ENCODE results near the gene MMEL1.
A peak's percentile ranks its signal among the peaks of the same experiment; 100 is the strongest.

The MMEL1 gene

DNA sequence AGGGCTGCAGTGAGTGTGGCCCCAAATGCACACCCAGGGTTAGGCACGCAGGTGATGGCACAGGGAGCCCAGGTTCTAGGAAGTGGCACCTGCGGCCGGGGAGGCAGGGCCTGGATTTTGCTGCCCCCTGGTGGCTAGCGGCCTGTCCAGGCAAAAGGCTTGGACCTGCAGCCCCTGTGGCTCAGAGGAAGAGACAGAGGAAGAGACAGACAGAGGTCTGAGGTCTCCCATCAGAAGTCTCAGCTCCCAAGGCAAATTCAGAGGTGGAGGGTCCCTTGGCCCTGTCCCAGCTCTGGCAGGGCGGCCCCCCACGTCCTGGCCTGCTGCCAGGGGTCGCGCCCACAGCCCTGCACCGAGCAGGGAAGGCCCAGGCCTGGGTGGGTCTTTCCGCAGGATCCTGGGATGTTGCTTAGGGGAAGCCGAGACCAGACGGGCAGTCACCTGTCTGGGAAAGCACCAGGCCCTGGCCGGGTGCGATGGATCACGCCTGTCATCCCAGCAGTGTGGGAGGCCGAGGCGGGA, 84.7 kb downstream of the MMEL1 start:
- H3K27ac ChIP-seq (ENCODE audit: insufficient read depth, low read depth, low read length, poor library complexity, severe bottlenecking) = peak overlapping the region; percentile 3
- no peaks in the 10 kb centered on the region for H3K36me3 ChIP-seq (ENCODE audit: control insufficient read depth, insufficient read depth, low read length)
- H3K4me3 ChIP-seq (ENCODE audit: insufficient read depth, low read depth, low read length) = peak overlapping the region; percentile 56
- 43 to 45% methylated on average over 17 of the region's 17 CpGs for WGBS, 2 experiments
- peaks cover 48% of the 10 kb centered on the region for H3K4me1 ChIP-seq (ENCODE audit: control insufficient read depth, insufficient read depth, low read length)
- no peaks in the 10 kb centered on the region for H3K27me3 ChIP-seq (ENCODE audit: control insufficient read depth, insufficient read depth, low read length, poor library complexity, severe bottlenecking)
- H3K9me3 ChIP-seq (ENCODE audit: control insufficient read depth, low read length) = no peaks in the 10 kb centered on the region

DNA sequence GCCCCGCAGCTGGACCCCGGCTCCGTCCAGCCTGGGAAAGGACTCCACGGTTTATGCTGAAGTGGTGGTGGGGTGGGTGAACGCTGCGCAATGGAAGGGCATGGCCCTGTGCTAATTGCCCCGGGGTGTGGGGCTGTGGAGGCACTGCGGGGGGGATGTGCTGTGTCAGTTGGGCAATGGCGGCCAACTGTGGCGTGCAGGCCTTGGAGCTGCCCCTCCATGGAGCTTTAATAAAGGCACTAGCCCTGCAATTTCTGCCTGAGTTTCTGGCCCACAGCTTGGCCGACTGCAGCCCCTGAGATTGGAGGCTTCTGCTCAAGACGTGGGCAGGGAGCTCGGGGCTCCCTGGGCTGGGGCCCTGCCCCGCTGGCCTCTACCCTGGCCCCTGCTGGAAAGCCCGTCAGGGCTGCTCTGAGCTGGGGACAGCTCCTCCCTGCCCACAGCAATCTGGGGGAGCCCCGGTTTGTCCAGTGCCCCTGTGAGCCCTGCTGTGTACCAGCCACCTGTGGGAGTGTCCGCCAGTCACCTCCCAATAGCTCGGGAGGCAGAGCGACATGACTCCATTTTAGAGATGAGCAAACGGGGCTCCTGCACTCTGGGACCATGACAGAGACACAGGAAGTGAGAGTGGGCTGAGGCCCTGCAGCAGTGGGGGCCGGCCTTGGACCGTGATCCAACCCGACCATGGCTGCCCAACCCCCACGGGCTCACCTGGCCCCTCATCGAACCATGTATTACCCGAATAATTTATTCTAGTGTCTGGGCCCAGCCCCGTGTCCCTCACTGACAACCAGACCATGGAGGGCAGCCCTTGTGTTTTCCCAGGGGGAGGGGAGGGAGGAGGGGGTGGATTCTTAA, 85.4 kb downstream of the MMEL1 start:
- H3K36me3 ChIP-seq (ENCODE audit: control insufficient read depth, insufficient read depth, low read length) = no peaks in the 10 kb centered on the region
- peaks cover 55% of the 10 kb centered on the region for H3K4me1 ChIP-seq (ENCODE audit: control insufficient read depth, insufficient read depth, low read length)
- no peaks in the 10 kb centered on the region for H3K9me3 ChIP-seq (ENCODE audit: control insufficient read depth, low read length)
- peak overlapping the region; percentile 56 for H3K4me3 ChIP-seq (ENCODE audit: insufficient read depth, low read depth, low read length)
- no peaks in the 10 kb centered on the region for H3K27me3 ChIP-seq (ENCODE audit: control insufficient read depth, insufficient read depth, low read length, poor library complexity, severe bottlenecking)
- WGBS, 2 experiments = 12 to 13% methylated on average over 27 of the region's 27 CpGs
- H3K27ac ChIP-seq (ENCODE audit: insufficient read depth, low read depth, low read length, poor library complexity, severe bottlenecking) = peak overlapping the region; percentile 87

DNA sequence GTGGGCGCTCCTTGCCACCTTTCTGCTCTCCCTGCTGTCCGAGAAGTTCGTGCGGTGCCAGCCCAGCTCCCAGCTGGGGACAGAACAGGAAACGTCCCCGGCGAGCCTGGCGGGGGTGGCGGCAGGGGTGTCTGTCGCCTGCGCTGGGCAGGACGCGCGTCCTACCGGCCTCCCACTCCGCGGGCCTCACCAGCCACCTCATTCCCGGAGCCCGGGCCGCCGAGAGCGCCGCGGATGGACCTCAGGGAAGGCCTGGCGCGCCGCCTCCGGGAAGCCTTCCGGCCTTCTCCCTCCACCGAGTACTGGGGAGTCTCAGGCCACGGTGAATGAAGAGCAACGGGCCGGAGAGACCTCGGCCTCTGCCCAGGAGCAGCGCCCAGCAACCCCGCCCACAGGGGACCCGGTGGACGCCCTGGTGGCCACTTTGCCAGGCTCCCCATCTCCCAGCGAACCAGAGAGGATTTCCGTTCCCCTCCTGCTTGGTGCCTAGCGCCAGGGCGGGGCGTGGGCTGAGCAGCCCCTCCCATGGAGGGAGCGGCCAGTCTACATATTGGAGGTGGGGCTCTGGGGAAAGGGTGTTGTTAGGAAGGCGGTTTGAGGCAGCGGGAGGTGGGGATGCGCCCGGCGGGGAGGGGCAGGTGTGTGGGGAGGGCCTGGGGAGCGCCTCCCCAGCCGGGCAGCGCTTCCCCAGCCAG, 86.2 kb downstream of the MMEL1 start:
- 0 to 1% methylated on average over 52 of the region's 52 CpGs for WGBS, 2 experiments
- H3K4me3 ChIP-seq (ENCODE audit: insufficient read depth, low read depth, low read length) = peak overlapping the region; percentile 56
- peaks cover 60% of the 10 kb centered on the region for H3K4me1 ChIP-seq (ENCODE audit: control insufficient read depth, insufficient read depth, low read length)
- H3K9me3 ChIP-seq (ENCODE audit: control insufficient read depth, low read length) = no peaks in the 10 kb centered on the region
- H3K27me3 ChIP-seq (ENCODE audit: control insufficient read depth, insufficient read depth, low read length, poor library complexity, severe bottlenecking) = no peaks in the 10 kb centered on the region
- H3K27ac ChIP-seq (ENCODE audit: insufficient read depth, low read depth, low read length, poor library complexity, severe bottlenecking) = peak overlapping the region; percentile 87
- no peaks in the 10 kb centered on the region for H3K36me3 ChIP-seq (ENCODE audit: control insufficient read depth, insufficient read depth, low read length)

GRCh38 chr1:2545754-2546514, 86.9 kb downstream of the MMEL1 start:
- 2% methylated on average over 36 to 37 of the region's 43 CpGs for WGBS, 2 experiments
- Histone ChIP-seq H3K4me3 (ENCODE audit: insufficient read depth, low read depth, low read length) (peak overlapping the region; percentile 56), H3K27me3 (ENCODE audit: control insufficient read depth, insufficient read depth, low read length, poor library complexity, severe bottlenecking) (no peaks in the 10 kb centered on the region), H3K9me3 (ENCODE audit: control insufficient read depth, low read length) (no peaks in the 10 kb centered on the region), H3K4me1 (ENCODE audit: control insufficient read depth, insufficient read depth, low read length) (peaks cover 60% of the 10 kb centered on the region), H3K27ac (ENCODE audit: insufficient read depth, low read depth, low read length, poor library complexity, severe bottlenecking) (peak overlapping the region; percentile 89), H3K36me3 (ENCODE audit: control insufficient read depth, insufficient read depth, low read length) (no peaks in the 10 kb centered on the region)

DNA sequence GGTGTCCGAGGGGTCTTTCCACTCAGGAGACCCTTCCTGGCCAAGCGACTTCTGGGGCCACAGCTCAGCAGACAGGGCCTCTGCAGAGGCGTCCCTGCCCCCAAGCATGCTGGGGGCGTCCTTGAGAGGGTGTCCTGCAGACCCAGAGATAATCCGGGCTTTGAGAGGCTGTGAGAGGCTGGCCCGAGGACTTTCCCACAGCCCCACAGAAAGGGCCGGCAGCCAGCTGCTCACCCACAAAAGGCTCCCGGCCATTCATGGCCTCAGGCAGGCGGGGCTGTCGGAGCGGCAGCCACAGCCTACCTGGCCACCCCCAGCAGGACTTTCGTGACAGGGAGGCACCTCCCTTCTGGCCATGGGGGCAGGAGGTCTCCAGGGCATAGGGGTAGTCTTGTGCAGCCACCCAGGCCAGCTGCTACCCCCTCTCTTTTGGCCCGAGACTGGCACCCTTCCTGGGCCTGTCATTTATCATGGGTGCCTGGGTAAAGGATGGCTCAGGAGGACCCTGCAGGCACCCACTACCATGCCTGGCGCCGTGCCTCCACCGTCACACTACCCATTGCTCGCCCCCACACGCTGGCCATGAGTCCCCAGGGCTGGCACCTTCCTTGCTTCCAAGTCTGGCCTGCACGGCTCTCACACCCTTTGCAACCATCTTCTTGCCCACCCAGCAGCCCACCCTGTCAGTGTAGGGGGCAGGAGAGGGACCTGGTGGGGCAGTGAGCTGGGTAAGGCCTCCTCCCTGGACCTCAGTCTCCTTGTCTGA, 87.8 kb downstream of the MMEL1 start:
- Histone ChIP-seq H3K27ac (ENCODE audit: insufficient read depth, low read depth, low read length, poor library complexity, severe bottlenecking) (peak overlapping the region; percentile 89), H3K4me3 (ENCODE audit: insufficient read depth, low read depth, low read length) (no peak overlapping the region)

GRCh38 chr1:2544093-2544874, 88.5 kb downstream of the MMEL1 start:
- no peak overlapping the region for H3K4me3 ChIP-seq (ENCODE audit: insufficient read depth, low read depth, low read length)
- H3K4me1 ChIP-seq (ENCODE audit: control insufficient read depth, insufficient read depth, low read length) = peaks cover 62% of the 10 kb centered on the region
- 68 to 70% methylated on average over 26 of the region's 26 CpGs for WGBS, 2 experiments
- no peaks in the 10 kb centered on the region for H3K9me3 ChIP-seq (ENCODE audit: control insufficient read depth, low read length)
- H3K36me3 ChIP-seq (ENCODE audit: control insufficient read depth, insufficient read depth, low read length) = no peaks in the 10 kb centered on the region
- H3K27ac ChIP-seq (ENCODE audit: insufficient read depth, low read depth, low read length, poor library complexity, severe bottlenecking) = peak overlapping the region; percentile 89
- no peaks in the 10 kb centered on the region for H3K27me3 ChIP-seq (ENCODE audit: control insufficient read depth, insufficient read depth, low read length, poor library complexity, severe bottlenecking)

More for the DNA sequence above, 87.8 kb downstream of the MMEL1 start:
- Histone ChIP-seq H3K9me3 (ENCODE audit: control insufficient read depth, low read length) (no peaks in the 10 kb centered on the region), H3K36me3 (ENCODE audit: control insufficient read depth, insufficient read depth, low read length) (no peaks in the 10 kb centered on the region), H3K4me1 (ENCODE audit: control insufficient read depth, insufficient read depth, low read length) (peaks cover 64% of the 10 kb centered on the region), H3K27me3 (ENCODE audit: control insufficient read depth, insufficient read depth, low read length, poor library complexity, severe bottlenecking) (no peaks in the 10 kb centered on the region)
- WGBS, 2 experiments = 42 to 46% methylated on average over 19 of the region's 19 CpGs

DNA sequence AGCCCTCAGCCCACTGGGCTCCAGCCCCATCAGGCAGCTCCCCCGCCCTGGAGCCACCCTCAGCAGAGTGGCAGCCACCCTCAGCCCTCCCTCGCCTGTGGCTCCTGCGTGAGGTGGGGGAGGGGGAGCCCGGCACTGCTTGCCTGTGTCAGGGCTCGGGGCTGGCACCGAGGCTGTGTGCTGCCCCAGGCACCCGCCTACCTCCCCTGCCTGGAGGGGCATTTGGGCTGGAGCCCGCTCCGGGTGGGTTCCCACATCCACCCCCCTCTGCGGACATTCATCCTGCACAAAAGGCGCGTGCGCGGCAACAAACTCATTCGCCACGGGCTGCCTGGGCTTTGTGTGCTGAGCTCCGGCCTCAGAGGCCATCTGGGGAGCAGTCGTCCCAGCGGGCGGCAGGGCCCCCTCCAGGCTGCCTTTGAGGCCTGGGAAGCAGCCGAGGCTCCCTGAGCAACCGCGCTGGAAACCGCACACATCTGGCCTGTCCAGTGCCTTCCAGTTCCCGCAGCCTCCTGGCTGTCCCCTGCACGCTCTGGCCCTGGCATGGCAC, 89.2 kb downstream of the MMEL1 start:
- H3K4me1 ChIP-seq (ENCODE audit: control insufficient read depth, insufficient read depth, low read length) = peaks cover 57% of the 10 kb centered on the region

GRCh38 chr1:2542246-2542915, 90.4 kb downstream of the MMEL1 start:
- Histone ChIP-seq H3K9me3 (ENCODE audit: control insufficient read depth, low read length) (no peaks in the 10 kb centered on the region), H3K36me3 (ENCODE audit: control insufficient read depth, insufficient read depth, low read length) (no peaks in the 10 kb centered on the region), H3K27ac (ENCODE audit: insufficient read depth, low read depth, low read length, poor library complexity, severe bottlenecking) (no peak overlapping the region), H3K27me3 (ENCODE audit: control insufficient read depth, insufficient read depth, low read length, poor library complexity, severe bottlenecking) (peaks cover 8% of the 10 kb centered on the region), H3K4me1 (ENCODE audit: control insufficient read depth, insufficient read depth, low read length) (peaks cover 44% of the 10 kb centered on the region), H3K4me3 (ENCODE audit: insufficient read depth, low read depth, low read length) (no peak overlapping the region)
- 81 to 86% methylated on average over 11 of the region's 11 CpGs for WGBS, 2 experiments

More for the DNA sequence above, 89.2 kb downstream of the MMEL1 start:
- Histone ChIP-seq H3K9me3 (ENCODE audit: control insufficient read depth, low read length) (no peaks in the 10 kb centered on the region), H3K4me3 (ENCODE audit: insufficient read depth, low read depth, low read length) (no peak overlapping the region), H3K27me3 (ENCODE audit: control insufficient read depth, insufficient read depth, low read length, poor library complexity, severe bottlenecking) (peaks cover 4% of the 10 kb centered on the region), H3K36me3 (ENCODE audit: control insufficient read depth, insufficient read depth, low read length) (no peaks in the 10 kb centered on the region), H3K27ac (ENCODE audit: insufficient read depth, low read depth, low read length, poor library complexity, severe bottlenecking) (peak overlapping the region; percentile 89)
- WGBS, 2 experiments = 15 to 16% methylated on average over 26 of the region's 26 CpGs
